NCI-H2171 treated with DMSO at 0.1 percent for 48 hours (cell line): ENCODE data around the gene AASS.

Source experiments
- DNase-seq: peaks from one replicate; lab custom pipeline; 2025; lab: John Stamatoyannopoulos, UW

AASS gene

DNA sequence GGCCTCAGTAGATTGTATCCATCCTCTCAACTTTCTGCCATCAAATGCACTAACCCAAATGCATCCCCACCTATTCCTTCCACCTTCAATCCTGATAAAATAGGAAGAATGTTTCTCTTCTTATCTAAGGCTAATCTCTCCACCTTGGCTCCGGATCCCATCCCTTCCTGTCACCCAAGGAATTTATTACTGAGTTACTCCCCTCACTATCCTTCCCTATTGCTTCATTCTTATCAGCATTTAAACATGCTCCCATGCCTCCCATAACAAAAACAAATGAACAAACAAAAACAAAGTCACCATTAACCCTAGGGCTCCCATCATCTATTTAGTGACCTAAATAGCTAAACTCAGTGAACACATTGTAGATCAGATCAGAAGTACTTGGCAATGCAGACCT is 25.3 kb downstream of the AASS start:
- no peak for DNase-seq

DNA sequence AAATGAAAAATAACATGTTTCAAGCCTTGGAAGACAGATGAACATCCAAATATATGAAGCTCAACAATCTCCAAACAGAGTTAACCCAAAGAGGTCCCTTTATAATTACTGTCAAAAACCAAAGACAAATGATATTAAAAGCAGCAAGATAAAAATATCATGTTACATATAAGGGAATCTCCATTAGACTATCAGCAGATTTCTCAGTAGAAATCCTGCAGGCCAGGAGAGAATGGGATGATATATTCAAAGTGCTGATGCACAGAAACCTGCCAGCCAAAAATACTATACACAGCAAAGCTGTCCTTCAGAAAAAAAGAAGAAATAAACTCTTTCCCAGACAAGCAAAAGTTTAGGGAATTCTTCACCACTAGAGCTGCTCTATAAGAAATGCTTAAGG is 41.0 kb downstream of the AASS start:
- no peak for DNase-seq

DNA sequence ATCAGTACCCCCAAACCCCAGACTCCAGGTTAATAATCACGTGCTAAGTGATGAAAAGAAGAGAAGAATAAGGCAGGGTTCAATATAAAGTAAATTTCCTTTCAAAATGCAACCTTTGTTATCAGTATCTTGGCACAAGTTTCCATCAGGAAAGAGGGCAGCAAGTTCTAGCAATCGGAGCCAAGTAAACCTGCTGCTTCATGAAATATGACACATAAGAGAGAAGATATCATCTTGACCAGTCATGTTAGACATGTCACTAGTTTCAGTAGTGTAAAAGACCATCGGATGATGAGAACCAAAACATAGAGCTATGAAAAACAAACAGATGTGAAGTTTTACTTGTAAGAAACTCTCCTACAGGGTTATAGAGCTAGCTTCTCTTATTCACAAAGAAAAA is 44.0 kb downstream of the AASS start:
- DNase-seq, result no peak

DNA sequence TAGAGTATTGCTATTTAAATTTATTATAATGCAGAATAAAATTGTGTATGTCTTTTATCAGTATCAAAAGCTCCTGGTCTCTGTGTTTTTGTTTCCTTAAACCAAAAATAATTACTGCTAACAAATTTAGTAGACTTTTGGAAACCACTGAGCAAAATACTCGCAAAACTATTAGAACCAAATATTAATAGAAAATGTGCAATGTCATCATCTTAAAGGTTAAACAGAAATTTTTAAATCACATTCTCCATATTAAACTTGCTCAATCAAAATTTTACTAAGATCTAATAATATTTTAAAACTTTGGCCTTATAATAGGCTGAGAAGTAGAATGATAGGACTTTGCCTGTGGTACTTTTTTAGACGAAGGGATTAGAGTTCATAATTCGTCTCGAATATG is 48.4 kb downstream of the AASS start:
- no peak for DNase-seq

DNA sequence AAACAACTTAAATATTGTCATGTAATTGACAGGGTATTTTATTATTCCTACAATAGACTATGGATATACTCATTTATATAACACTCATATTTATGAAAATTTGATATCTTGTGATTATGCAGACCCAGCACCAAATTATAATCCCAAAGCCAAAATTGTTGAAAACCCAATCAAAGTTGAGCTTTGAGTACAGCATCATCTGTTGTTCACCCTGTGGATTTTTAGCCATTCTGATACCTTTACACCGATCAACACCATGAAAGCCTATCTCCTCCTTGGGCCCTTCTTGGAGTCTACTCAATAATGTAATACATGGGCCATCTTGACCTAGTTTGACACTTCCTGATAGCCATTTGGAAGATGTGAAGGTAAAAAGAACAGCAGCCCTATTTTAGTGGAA is 49.5 kb downstream of the AASS start:
- DNase-seq, result no peak

DNA sequence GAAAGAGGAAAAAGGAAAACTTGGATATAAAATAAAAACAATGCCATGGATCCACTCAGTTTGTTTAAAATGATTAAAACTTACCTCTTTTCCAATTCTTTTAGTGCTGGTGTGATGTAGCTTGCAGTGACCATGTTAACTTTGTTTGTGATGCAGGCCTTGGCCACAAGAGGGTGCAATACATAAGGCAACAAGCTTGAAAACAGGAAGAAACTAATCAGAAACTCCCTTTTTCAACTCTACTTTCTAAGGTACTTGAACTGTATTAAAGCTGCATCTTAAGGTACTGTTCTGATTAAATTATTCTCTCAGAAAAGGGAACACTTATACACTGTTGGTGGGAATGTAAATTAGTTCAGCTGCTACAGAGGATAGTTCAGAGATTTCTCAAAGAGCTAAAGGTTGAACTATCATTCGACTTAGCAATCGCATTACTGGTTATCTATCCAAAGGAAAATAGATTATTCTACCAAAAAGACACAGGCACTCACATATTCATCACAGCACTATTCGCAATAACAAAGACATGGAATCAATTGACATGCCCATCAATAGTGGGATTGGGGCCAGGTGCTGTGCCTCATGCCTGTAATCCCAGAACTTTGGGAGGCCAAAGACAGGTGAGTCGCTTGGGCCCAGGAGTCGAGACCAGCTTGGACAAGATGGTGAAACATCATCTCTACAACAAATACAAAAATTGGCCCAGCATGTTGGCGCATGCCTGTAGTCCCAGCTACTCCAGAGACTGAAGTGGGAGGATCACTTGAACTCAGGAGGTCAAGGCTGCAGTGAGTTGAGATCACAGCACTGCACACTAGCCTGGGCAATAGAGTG is 50.9 kb downstream of the AASS start:
- peak; percentile 43 for DNase-seq

DNA sequence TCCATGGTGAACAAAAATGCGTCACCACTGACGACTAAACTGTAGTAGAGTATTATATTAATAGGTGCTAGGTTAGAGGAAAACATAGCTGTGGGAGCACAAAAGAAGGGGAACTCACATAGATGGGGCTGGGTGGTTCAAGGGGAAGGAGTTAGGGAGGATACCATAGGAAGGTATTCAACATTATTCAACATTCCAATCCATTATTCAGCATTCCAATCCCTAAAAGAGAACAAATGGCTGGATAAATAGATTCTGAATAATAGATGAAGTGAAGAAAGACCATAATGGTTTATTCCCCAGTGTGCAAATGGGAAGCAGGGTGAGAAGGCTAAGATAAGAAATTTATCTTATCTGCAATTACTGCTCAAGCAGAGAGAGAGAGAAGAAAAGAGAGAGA is 61.4 kb downstream of the AASS start:
- DNase-seq, result no peak

DNA sequence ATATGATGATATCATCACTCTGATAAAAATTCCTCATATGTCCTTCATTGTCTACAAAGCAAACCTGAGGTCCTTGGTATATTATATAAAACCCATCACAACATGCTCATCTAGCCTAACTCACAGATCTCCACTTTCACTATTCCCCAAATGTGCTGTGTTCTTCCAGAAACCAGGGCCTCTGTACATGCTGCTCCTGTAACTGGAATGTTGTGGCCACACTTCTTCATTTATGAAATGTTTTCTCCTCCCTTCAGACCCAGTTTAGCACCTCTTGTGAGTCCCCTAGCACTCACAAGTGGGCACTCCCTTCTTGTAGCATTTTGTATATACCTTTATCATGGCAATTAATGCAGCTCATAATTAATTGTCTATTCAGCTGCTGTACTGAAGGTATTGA is 61.9 kb downstream of the AASS start:
- no peak for DNase-seq

DNA sequence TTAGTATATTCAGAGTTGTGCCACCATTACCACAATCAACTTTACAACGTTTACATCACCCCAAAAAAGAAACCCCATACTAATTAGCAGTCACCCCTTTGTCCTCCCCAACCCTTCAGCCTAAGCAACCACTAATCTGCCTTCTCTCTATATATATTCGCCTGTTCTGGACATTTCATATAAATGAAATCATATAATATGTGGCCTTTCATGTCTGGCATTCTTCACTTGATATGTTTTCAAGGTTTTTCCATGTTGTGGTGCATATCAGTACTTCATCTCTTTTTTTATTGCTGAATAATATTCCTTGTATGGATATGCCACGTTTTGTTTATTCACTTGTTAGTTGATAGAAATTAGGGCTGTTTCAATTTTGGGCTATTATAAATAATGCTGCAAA is 70.4 kb downstream of the AASS start:
- DNase-seq, result no peak

DNA sequence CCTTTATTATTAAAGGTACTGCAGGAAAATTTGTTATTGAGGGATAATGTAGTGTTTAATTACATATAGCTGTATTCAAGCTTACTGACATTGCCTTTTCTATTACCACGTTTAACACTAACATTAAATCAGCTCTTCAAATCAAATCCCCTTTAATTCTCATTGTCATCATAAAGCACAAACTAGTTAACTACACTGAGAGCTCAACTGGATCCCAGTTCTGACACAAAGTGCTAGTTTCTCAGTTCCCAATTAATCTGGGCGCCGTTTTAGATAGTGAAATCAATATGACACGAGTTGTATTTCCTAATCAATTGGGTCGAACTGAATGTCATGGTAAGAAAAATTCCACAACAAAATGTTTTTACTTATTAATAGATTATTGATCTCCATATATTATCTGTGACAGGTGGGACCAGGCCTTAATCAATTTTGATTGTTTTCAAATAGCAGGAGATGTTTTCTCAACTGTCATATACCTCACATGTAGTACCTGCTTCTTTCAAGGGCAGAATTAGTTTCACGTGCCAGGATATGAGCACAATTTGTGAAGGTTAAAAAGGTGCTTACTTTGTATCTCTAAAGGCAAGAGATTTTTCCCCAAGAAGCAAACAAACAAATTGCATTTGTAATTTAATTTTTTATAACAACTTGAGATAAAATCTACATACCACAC is 71.0 kb downstream of the AASS start:
- DNase-seq, result no peak

DNA sequence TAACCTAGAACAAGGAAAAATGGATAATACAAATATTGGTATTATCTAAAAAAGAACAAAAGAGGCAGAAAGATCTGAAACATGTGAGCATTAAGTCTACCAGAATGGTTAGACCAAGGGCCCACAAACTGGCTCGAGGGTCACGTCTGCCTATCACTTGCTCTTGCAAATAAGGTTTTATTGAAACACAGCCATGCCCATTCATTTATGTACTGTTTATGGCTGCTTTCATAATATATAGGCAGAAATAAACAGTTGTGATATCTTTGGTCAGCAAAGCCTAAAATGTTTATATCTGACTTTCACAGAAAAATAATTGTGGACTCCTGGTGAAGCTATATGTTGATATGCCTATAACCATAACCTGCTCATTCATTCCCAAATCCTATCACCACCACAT is 71.8 kb downstream of the AASS start:
- no peak for DNase-seq

DNA sequence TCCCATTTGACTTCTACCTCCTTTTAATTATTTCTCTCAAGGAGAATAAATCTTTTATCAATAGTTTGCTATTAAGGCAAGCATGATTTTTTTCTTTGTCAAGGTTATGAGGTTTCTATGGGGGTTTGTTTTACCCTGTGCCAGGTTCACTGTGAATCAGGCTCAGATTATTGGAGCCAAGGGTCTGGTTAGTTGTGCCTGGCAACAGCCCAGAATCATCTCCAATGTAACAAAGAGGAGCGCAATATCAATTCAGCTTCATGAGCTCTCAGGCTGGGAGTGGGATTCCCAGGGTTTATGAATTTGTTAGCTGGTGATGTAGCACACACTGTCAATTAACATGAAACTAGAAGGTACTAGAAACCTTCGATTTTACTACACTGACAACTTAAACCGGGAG is 73.2 kb downstream of the AASS start:
- no peak for DNase-seq

DNA sequence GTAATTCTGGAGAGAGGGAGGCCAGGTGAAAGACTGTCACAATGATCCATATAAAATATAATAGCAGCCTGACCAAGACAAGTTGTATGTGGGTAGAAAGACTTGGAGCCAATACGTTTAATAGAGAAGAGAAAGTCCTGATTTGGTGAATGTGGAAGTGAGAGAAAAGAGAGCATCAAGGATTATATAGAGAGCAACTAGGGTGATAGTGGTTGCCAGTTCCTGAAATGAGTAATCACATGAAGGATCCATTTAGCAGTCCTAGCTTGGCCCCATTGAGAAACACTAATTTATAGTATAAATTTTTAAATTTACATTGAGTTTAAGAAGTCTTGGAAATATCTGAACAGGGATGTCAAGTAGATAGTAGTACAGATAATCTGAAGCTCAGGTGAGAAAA is 74.0 kb downstream of the AASS start:
- DNase-seq, result no peak

DNA sequence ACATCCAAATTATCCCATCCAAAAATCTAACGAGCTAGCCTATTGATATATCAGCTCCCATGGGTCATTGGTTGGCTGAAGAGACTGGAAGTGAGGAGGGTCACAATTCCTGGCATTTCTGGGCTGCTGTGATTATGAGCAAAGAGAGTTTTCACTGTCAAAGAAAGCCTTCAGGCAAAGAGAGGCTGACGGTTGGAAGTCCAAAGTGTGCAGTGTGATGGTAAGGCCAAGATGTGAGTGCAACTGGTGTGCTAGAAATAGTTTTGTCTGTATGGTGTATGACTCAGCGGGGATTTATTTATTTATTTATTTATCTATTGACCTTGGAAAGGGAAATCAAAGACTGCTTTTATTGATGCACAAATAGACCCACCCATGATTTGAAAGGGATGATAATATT is 75.0 kb downstream of the AASS start:
- DNase-seq, result no peak

DNA sequence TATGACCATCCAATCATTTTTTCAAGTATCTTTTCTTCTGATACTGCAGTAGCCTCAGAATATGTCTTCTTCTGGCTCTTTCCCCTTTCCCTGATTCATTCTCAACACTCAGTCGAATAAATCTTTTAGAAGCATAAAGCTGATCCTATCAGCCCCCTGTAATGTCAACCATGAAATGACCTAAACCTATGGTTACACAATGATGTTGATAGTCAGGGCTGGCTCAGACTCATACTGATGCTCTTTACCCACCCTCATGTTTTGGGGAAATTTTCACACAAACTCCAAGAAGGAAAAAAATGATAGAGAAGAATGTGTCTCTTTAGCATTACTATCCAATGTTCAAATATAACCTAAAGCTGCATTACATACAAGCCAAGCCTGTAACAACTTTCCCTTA is 76.0 kb downstream of the AASS start:
- no peak for DNase-seq

DNA sequence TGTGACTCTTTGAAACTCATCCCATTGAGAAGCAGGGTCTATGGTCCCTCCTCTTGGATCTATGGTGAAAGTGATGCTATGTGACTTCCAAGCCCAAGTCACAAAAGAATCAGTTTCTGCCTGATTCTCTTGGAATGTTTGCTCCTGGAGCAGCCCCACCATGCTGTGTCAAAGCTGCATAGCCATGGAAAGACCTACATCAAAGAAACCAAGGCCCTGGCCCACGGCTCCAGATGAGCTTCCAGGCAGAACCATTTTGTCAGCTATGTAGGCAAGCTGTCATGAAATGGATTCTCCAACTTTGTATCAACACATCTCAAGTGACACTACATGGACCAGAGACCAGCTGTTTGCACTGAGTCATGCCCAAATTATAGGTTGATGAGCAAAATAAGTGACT is 77.0 kb downstream of the AASS start:
- DNase-seq, result no peak

DNA sequence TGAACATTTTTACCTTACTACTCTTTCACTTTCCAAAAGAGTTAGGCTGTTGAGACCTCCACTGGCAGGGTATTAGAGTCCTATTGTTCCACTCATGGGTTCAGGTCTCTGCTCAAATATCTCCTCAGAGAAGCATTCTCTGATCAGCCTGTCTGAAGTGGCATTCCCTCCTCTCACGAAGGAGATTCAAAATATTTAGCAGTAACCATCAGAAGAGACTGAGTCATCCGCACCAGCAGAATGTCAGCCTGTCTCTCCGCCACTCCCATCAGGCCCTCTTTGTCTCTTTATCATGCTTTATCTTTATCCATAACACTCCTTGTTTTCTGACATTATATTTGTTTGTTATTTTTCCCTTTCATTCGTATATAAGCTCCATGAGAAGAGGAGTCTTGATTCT is 79.1 kb downstream of the AASS start:
- DNase-seq, result no peak

DNA sequence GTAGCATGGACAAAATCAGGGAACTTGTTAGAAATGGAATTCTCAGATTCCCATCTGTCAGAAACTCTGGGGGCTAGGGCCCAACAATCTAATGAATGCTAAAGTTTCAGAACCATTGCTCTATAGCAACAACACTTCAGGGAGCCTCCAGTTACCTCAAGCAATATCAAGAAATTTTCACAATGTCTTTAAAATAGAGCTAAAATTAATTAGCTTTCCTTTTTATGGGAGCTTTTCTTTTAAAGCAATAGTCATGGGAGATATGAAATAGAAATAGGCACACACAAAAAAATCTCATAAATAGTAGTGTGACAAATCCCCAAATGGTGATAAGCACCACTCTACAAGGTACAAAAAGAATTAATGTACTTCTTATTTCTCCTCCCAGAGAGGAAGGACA is 80.9 kb downstream of the AASS start:
- no peak for DNase-seq

DNA sequence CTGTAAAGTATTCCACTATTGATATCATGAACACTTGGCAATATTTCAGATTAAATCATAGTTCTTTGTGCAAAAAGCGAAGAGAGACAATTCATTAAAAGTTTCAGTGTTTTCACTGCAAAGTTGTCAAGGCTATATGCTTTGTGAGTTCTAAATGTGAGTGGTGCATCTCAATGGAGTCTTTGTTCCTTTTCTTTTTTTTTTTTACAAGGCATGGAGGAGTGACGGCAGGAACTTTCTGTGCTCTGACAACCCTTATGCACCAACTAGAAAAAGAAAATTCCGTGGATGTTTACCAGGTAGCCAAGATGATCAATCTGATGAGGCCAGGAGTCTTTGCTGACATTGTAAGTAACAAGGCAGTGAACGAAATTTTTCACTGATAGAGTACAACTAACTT is 84.5 kb downstream of the AASS start:
- DNase-seq, result no peak

DNA sequence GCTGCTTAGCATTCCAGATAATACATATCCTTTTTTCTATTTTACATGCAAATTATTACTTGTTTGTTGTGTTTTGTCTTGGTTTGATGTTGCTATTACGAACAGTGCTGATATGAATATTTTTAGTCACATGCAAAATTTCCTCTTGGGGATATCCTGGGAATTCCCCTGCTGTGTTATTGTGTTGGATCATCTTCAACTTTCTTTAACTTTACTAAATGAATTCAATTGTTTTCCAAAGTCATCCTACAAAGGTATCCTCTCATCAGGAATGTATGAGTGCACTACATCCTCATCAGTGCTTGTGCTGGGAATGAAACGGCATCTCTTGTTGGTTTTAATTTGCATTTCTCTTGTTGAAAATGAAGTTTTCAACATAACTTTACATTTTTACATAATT is 87.1 kb downstream of the AASS start:
- DNase-seq, result no peak

DNA sequence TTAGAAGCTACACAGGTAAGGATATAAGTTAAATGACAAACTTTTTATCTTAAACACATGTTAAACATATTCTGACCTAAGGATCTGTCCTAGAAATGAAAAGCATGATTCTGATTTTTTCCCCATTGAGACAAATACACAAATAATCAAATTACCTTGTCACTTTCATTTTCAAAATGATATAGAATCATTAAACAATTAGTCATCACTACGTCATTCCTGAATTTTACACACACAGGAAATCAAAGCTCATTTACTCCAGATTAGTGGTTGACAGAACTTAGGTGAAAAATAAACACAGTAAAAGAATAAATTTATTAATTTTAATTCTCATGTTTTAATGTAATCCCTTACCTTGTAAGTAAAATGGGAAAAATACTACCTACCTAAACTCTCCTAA is 89.0 kb downstream of the AASS start:
- DNase-seq, result no peak

DNA sequence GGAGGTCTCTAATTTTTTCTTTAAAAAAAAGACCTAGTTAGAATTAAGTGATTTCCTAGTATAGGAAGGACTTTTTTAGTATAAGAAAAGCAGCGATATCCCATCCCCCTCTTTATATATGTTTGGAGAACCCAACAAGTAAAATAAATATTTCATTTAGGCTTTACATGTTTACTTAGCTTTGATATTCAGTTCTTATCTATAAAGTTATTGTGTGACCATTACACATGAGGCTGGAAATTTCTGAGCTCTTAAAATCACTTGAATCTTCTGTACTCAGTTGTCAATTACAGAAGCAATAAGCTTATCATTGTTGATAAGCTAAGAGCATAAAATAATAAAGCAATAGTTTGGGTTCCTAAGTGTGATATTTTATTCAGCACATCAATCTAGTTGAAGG is 89.7 kb downstream of the AASS start:
- DNase-seq, result no peak

DNA sequence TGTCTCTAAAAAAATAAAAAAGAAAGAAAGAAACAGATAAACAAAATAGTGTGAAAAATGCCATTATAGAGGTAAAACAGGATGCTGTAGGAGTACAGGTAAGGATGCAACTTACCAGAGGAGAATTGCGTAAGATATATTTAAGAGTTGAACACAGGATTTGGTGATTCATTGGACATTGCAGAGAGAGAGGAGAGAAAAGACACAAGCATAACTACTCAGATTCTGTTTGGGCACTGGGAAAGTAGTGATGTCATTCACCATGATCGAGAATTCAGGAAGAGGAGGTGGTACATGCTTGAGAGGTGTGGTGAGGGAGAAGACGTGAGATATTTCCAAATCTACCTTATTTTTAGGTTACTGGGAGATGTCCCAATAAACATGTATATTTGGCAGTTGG is 97.6 kb downstream of the AASS start:
- no peak for DNase-seq

DNA sequence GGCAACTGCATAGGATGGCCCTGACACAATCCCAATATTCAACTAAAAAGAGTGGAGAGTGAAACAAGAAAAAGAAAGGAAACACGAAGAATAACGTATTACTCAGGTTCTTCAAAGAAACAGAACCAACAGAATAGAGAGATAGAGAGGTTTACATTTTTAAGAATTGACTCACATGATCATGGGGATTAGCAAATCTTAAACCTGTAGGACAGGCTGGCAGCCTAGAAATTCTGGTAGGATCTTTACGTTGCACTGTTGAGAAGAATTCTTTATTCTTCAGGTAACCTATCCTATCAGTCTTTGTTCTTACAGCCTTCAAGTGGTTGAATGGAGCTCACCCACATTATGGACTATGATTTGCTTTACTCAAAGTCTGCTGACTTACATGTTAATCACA is 103.9 kb downstream of the AASS start:
- no peak for DNase-seq
